Measurements from ENCODE around the gene SORT1. TPM values are rescaled to one million over a fixed set of nuclear protein-coding genes. Genes with fewer than 3 reads are reported as not detected.

Gene SORT1
- total and polyA plus RNA-seq, 2 of the 13 experiments (the other 11 are each of a cell fraction or from before 2014, with no cell fraction given), result 32.4 to 93.0 TPM

GRCh38 chr1:109335091-109335490 is 62.6 kb downstream of the SORT1 start:
- DNase-seq (ENCODE audit: low spot score), result no peak
- in situ Hi-C loops (cut with HindIII; ENCODE audit: extremely low pct_ligation_motif_present, low pct_unique_long_range_greater_than_20kb) (no loop called here), intact Hi-C loops (cut with micrococcal nuclease; ENCODE audit: unreplicated experiment) (no loop called here)
- ATAC-seq, result no peak
- H3K4me3 ChIP-seq (replicated peaks in 1 of 3; ENCODE audit: insufficient read depth in 1 of 3, low read depth in 2 of 3, low read length in 3 of 3), result no peak overlapping the region
- H3K4me1 ChIP-seq (ENCODE audit: insufficient read depth, low read length), result no peaks in the 10 kb centered on the region
- H2AFZ ChIP-seq (ENCODE audit: low read length), result no peak overlapping the region
- FAIRE-seq, result no peak
- no TSS peak for BruUV-seq (replicated peaks)
- H3K79me2 ChIP-seq (ENCODE audit: insufficient read depth, low read length), result no peaks in the 10 kb centered on the region
- POLR2A ChIA-PET, result no interaction called here
- WGBS (ENCODE audit: low lambda C conversion rate), result 97% methylated on average over 4 of the region's 4 CpGs
- no peak overlapping the region for H3K9ac ChIP-seq (ENCODE audit: insufficient read depth, low read depth, low read length)
- H3K9me3 ChIP-seq (ENCODE audit: low read length), result 0 out of 2 replicates have a peak, but pooled peaks cover 4% of the 10 kb centered on the region
- TF ChIP-seq ZNF841 (CRISPR knock-in tag; IDR thresholded peaks at IDR 0.05; ENCODE audit: borderline replicate concordance) (no peak), MAF1 (CRISPR knock-in tag; IDR thresholded peaks at IDR 0.05; ENCODE audit: borderline replicate concordance) (no peak), ADNP (CRISPR knock-in tag; IDR thresholded peaks at IDR 0.05) (no peak), SIX1 (CRISPR knock-in tag; IDR thresholded peaks at IDR 0.05; ENCODE audit: borderline replicate concordance) (no peak), RFXANK (CRISPR knock-in tag; IDR thresholded peaks at IDR 0.05) (no peak), ZNF777 (CRISPR knock-in tag; IDR thresholded peaks at IDR 0.05) (no peak)
- TF ChIP-seq, protein P1, sequence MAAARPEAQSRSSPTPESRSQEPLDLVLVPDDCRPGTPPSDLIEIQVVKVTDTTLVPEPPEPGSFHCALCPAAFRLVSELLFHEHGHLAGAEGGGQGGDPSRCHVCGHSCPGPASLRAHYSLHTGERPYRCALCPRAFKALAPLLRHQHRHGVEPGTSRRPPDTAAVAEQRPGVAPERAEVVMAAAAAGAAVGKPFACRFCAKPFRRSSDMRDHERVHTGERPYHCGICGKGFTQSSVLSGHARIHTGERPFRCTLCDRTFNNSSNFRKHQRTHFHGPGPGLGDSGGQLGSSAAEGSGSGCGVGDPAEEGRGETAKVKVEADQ (CRISPR knock-in tag; IDR thresholded peaks at IDR 0.05; ENCODE audit: borderline replicate concordance), result no peak
- no peak overlapping the region for H3K4me2 ChIP-seq (ENCODE audit: low read depth, low read length)
- no peaks in the 10 kb centered on the region for H3K27me3 ChIP-seq (ENCODE audit: control insufficient read depth in 1 of 2, insufficient read depth in 2 of 2, low read length in 2 of 2)
- H4K20me1 ChIP-seq (ENCODE audit: insufficient read depth, low read length), result no peaks in the 10 kb centered on the region
- H3K27ac ChIP-seq (ENCODE audit: extremely low read length, insufficient read depth, low read length), result no peak overlapping the region
- CTCF ChIA-PET (ENCODE audit: low intra/inter-chr PET ratio, low total read pairs), result no interaction called here
- peaks cover 17 to 86% of the 10 kb centered on the region in 2 experiments for H3K36me3 ChIP-seq (replicated peaks in 1 of 2; ENCODE audit: control insufficient read depth in 1 of 2, insufficient read depth in 2 of 2, low read length in 2 of 2)

- intact Hi-C loops (cut with micrococcal nuclease; ENCODE audit: unreplicated experiment), result no loop called here
- DNase-seq (ENCODE audit: low spot score), result no peak
- Histone ChIP-seq H3K36me3 (replicated peaks in 1 of 2; ENCODE audit: control insufficient read depth in 1 of 2, insufficient read depth in 2 of 2, low read length in 2 of 2) (peaks cover 18 to 86% of the 10 kb centered on the region in 2 experiments), H3K9ac (ENCODE audit: insufficient read depth, low read depth, low read length) (no peak overlapping the region), H3K27me3 (ENCODE audit: control insufficient read depth in 1 of 2, insufficient read depth in 2 of 2, low read length in 2 of 2) (no peaks in the 10 kb centered on the region), H3K4me3 (replicated peaks in 1 of 3; ENCODE audit: insufficient read depth in 1 of 3, low read depth in 2 of 3, low read length in 3 of 3) (no peak overlapping the region), H3K79me2 (ENCODE audit: insufficient read depth, low read length) (no peaks in the 10 kb centered on the region), H4K20me1 (ENCODE audit: insufficient read depth, low read length) (no peaks in the 10 kb centered on the region), H3K27ac (ENCODE audit: extremely low read length, insufficient read depth, low read length) (no peak overlapping the region), H3K4me1 (ENCODE audit: insufficient read depth, low read length) (no peaks in the 10 kb centered on the region), H2AFZ (ENCODE audit: low read length) (no peak overlapping the region), H3K4me2 (ENCODE audit: low read depth, low read length) (no peak overlapping the region), H3K9me3 (ENCODE audit: low read length) (0 out of 2 replicates have a peak, but pooled peaks cover 4% of the 10 kb centered on the region)
- in situ Hi-C loops (cut with HindIII; ENCODE audit: extremely low pct_ligation_motif_present, low pct_unique_long_range_greater_than_20kb), result no loop called here
- FAIRE-seq, result peak; percentile 23
- BruUV-seq (replicated peaks), result no TSS peak
- ChIA-PET CTCF (ENCODE audit: low intra/inter-chr PET ratio, low total read pairs) (no interaction called here), POLR2A (no interaction called here)
- no peak for ATAC-seq
- TF ChIP-seq BRD4 (CRISPR knock-in tag; IDR thresholded peaks at IDR 0.05) (no peak), MZF1 (CRISPR knock-in tag; IDR thresholded peaks at IDR 0.05; ENCODE audit: borderline replicate concordance) (no peak), FOXK1 (CRISPR knock-in tag; IDR thresholded peaks at IDR 0.05; ENCODE audit: borderline replicate concordance, low read depth) (no peak)
- TF ChIP-seq, protein P2, sequence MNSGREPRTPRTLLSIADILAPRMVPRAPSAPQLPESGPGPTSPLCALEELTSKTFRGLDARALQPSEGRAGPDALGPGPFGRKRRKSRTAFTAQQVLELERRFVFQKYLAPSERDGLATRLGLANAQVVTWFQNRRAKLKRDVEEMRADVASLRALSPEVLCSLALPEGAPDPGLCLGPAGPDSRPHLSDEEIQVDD (CRISPR knock-in tag; IDR thresholded peaks at IDR 0.05; ENCODE audit: borderline replicate concordance), result no peak
- TF ChIP-seq, protein P3, sequence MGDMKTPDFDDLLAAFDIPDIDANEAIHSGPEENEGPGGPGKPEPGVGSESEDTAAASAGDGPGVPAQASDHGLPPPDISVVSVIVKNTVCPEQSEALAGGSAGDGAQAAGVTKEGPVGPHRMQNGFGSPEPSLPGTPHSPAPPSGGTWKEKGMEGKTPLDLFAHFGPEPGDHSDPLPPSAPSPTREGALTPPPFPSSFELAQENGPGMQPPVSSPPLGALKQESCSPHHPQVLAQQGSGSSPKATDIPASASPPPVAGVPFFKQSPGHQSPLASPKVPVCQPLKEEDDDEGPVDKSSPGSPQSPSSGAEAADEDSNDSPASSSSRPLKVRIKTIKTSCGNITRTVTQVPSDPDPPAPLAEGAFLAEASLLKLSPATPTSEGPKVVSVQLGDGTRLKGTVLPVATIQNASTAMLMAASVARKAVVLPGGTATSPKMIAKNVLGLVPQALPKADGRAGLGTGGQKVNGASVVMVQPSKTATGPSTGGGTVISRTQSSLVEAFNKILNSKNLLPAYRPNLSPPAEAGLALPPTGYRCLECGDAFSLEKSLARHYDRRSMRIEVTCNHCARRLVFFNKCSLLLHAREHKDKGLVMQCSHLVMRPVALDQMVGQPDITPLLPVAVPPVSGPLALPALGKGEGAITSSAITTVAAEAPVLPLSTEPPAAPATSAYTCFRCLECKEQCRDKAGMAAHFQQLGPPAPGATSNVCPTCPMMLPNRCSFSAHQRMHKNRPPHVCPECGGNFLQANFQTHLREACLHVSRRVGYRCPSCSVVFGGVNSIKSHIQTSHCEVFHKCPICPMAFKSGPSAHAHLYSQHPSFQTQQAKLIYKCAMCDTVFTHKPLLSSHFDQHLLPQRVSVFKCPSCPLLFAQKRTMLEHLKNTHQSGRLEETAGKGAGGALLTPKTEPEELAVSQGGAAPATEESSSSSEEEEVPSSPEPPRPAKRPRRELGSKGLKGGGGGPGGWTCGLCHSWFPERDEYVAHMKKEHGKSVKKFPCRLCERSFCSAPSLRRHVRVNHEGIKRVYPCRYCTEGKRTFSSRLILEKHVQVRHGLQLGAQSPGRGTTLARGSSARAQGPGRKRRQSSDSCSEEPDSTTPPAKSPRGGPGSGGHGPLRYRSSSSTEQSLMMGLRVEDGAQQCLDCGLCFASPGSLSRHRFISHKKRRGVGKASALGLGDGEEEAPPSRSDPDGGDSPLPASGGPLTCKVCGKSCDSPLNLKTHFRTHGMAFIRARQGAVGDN (CRISPR knock-in tag; IDR thresholded peaks at IDR 0.05), result no peak
Observed at GRCh38 chr1:109331113-109331512, 66.6 kb downstream of the SORT1 start.
